Left ventricle myocardium inferior (tissue), 1 donor: ENCODE results near the gene RAD9B. TPM values are rescaled to one million over a fixed set of nuclear protein-coding genes. Genes with fewer than 3 reads are reported as not detected.
A peak's percentile ranks its signal among the peaks of the same experiment; 100 is the strongest.
"Not testable (repeated sequence)": the region's sequence is repeated elsewhere in the genome, so short reads cannot be mapped to it uniquely, and the experiment has no call there.

Experiments
- DNase-seq: peaks from one replicate; pipeline ENCODE4 v3.0.0-alpha.2; 2020
- H3K27ac ChIP-seq: fragments of 200-600 bp; replicated peaks from 2 replicates; pipeline ENCODE4 v1.8.0; 2021
- H3K27me3 ChIP-seq: fragments of 200-600 bp; 2 replicates; pipeline ENCODE4 v1.8.0; 2021; ENCODE audit warnings: low read depth
- H3K36me3 ChIP-seq: fragments of 200-600 bp; 2 replicates; pipeline ENCODE4 v1.8.0; 2021
- H3K4me1 ChIP-seq: fragments of 200-600 bp; 2 replicates; pipeline ENCODE4 v1.8.0; 2021
- H3K4me3 ChIP-seq: fragments of 200-600 bp; 2 replicates; pipeline ENCODE4 v1.8.0; 2021; ENCODE audit warnings: mild to moderate bottlenecking, moderate library complexity
- H3K9me3 ChIP-seq: fragments of 200-600 bp; replicated peaks from 2 replicates; pipeline ENCODE4 v1.8.0; 2021
- CTCF ChIP-seq: fragments of 200-600 bp; IDR thresholded peaks from 2 replicates; pipeline ENCODE4 v1.8.0; 2021; ENCODE audit warnings: antibody characterized with exemption, mild to moderate bottlenecking, borderline replicate concordance
- intact Hi-C: fragments of 100-400 bp; cut with micrococcal nuclease; formaldehyde crosslinking; loops from one replicate; pipeline ENCODE4 v1.11.0; 2022
- total RNA-seq: library from RNA; stranded (reverse); fragmentation: NEBNext Ultra II Directional; extraction: Animal tissue kit (Norgen Biotek cat#: 25700); gene quantifications from one replicate; pipeline ENCODE4 v1.2.1, GENCODE V29; 2021
- donor health status: DM: no; HTN: yes; CAD: no; lungs with severe emphysema.

Gene RAD9B
- total RNA-seq, 1 donor from 2014 or later, result 0.63 TPM

GRCh38 chr12:110537605-110538409 is 35.7 kb downstream of the RAD9B start:
- peak overlapping the region; percentile 87 for H3K27ac ChIP-seq
- no peak overlapping the region for H3K4me3 ChIP-seq
- peak; percentile 74 for DNase-seq
- intact Hi-C loops, result no loop called here
- H3K9me3 ChIP-seq, result no peaks in the 10 kb centered on the region
- H3K36me3 ChIP-seq, result peaks cover 54% of the 10 kb centered on the region
- no peaks in the 10 kb centered on the region for H3K27me3 ChIP-seq
- H3K4me1 ChIP-seq, result peaks cover 84% of the 10 kb centered on the region
- no peak for TF ChIP-seq CTCF

- no peak for TF ChIP-seq CTCF
- no peak for DNase-seq
- Histone ChIP-seq H3K36me3 (peaks cover 54% of the 10 kb centered on the region), H3K27ac (peak overlapping the region; percentile 87), H3K4me3 (no peak overlapping the region), H3K9me3 (no peaks in the 10 kb centered on the region), H3K27me3 (no peaks in the 10 kb centered on the region), H3K4me1 (peaks cover 84% of the 10 kb centered on the region)
- intact Hi-C loops, result no loop called here
Measured at GRCh38 chr12:110538869-110539622, 36.9 kb downstream of the RAD9B start.

GRCh38 chr12:110540048-110540447 is 37.9 kb downstream of the RAD9B start:
- peaks cover 84% of the 10 kb centered on the region for H3K4me1 ChIP-seq
- intact Hi-C loops, result no loop called here
- H3K4me3 ChIP-seq, result no peak overlapping the region
- H3K9me3 ChIP-seq, result no peaks in the 10 kb centered on the region
- no peaks in the 10 kb centered on the region for H3K27me3 ChIP-seq
- DNase-seq, result no peak
- peaks cover 64% of the 10 kb centered on the region for H3K36me3 ChIP-seq
- no peak for TF ChIP-seq CTCF
- peak overlapping the region; percentile 87 for H3K27ac ChIP-seq

- peak overlapping the region; percentile 87 for H3K27ac ChIP-seq
- peaks cover 94% of the 10 kb centered on the region for H3K4me1 ChIP-seq
- intact Hi-C loops, result no loop called here
- H3K36me3 ChIP-seq, result peaks cover 36% of the 10 kb centered on the region
- TF ChIP-seq CTCF, result no peak
- H3K4me3 ChIP-seq, result peak overlapping the region; percentile 25
- H3K9me3 ChIP-seq, result no peaks in the 10 kb centered on the region
- peak; percentile 89 for DNase-seq
- no peaks in the 10 kb centered on the region for H3K27me3 ChIP-seq
Measured at GRCh38 chr12:110543252-110543959, 41.3 kb downstream of the RAD9B start.

GRCh38 chr12:110543965-110544364 is 41.8 kb downstream of the RAD9B start:
- TF ChIP-seq CTCF, result no peak
- intact Hi-C loops, result no loop called here
- Histone ChIP-seq H3K9me3 (no peaks in the 10 kb centered on the region), H3K27me3 (no peaks in the 10 kb centered on the region), H3K36me3 (peaks cover 30% of the 10 kb centered on the region), H3K4me1 (peaks cover 94% of the 10 kb centered on the region), H3K4me3 (no peak overlapping the region), H3K27ac (peak overlapping the region; percentile 87)
- no peak for DNase-seq

GRCh38 chr12:110545259-110545658 is 43.1 kb downstream of the RAD9B start:
- Histone ChIP-seq H3K4me1 (peaks cover 94% of the 10 kb centered on the region), H3K27ac (peak overlapping the region; percentile 87), H3K36me3 (peaks cover 22% of the 10 kb centered on the region)
- DNase-seq, intact Hi-C loops, H3K4me3 ChIP-seq, H3K9me3 ChIP-seq, H3K27me3 ChIP-seq: not testable (repeated sequence)
